ENCODE data around the gene GTPBP1.

GRCh38 chr22:38782402-38783094 lies 76.8 kb downstream of the GTPBP1 start:
- TF ChIP-seq CTCF (IDR thresholded peaks at IDR 0.05) = no peak
- TF ChIP-seq POLR2A (IDR thresholded peaks at IDR 0.05) = no peak
- TF ChIP-seq EP300 (IDR thresholded peaks at IDR 0.05) = no peak
- no peak for TF ChIP-seq POLR2AphosphoS5 (IDR thresholded peaks at IDR 0.05)

Data from suprapubic skin (tissue), 4 donors.